Measurements from ENCODE around the gene SIPA1L3. TPM values are rescaled to one million over a fixed set of nuclear protein-coding genes. Genes with fewer than 3 reads are reported as not detected.
A peak's percentile ranks its signal among the peaks of the same experiment; 100 is the strongest.

The SIPA1L3 gene
- total and polyA plus RNA-seq, 2 of the 13 experiments (the other 11 are each of a cell fraction or from before 2014, with no cell fraction given), result 5.5 to 7.7 TPM

DNA sequence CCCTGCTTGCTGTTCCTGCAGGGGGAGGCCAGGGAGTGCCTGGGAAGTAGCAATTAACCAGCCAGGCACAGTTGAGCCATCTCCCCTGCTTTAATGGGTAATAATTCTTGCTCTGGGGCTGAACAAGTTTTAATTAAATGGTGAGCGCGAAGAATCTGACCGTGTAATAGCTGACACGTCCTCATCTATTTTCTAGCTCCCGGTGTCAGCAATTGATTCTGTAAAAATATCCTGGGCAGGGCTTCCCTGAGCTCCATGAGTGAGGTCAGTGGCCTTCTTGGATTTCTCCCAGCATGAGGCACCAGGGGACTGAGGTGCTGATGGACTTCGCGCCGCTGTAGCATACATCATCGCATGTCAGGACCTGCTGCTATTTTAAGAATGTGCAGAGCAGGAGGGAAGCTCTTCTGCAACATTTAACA is 26.9 kb downstream of the SIPA1L3 start (continued):
- TF ChIP-seq ZNF468 (CRISPR knock-in tag; IDR thresholded peaks at IDR 0.05), result no peak
- TF ChIP-seq ZNF790 (CRISPR knock-in tag; IDR thresholded peaks at IDR 0.05; ENCODE audit: borderline replicate concordance), result no peak
- TF ChIP-seq ZNF431 (CRISPR knock-in tag; IDR thresholded peaks at IDR 0.05; ENCODE audit: borderline replicate concordance, low read depth), result no peak
- no peak for TF ChIP-seq NFE2L2 (IDR thresholded peaks at IDR 0.05; ENCODE audit: low read length)
- TF ChIP-seq ZNF644 (CRISPR knock-in tag; IDR thresholded peaks at IDR 0.05; ENCODE audit: low read depth), result 0 out of 2 replicates have a peak, but pooled peaks have one; percentile 19
- no peak for TF ChIP-seq SYNCRIP (IDR thresholded peaks at IDR 0.05; ENCODE audit: insufficient read depth, low read depth, low read length)
- no peak for TF ChIP-seq ZNF7 (CRISPR knock-in tag; IDR thresholded peaks at IDR 0.05)
- no peak for TF ChIP-seq ZNF510 (CRISPR knock-in tag; IDR thresholded peaks at IDR 0.05; ENCODE audit: low read depth)
- TF ChIP-seq, protein P1, sequence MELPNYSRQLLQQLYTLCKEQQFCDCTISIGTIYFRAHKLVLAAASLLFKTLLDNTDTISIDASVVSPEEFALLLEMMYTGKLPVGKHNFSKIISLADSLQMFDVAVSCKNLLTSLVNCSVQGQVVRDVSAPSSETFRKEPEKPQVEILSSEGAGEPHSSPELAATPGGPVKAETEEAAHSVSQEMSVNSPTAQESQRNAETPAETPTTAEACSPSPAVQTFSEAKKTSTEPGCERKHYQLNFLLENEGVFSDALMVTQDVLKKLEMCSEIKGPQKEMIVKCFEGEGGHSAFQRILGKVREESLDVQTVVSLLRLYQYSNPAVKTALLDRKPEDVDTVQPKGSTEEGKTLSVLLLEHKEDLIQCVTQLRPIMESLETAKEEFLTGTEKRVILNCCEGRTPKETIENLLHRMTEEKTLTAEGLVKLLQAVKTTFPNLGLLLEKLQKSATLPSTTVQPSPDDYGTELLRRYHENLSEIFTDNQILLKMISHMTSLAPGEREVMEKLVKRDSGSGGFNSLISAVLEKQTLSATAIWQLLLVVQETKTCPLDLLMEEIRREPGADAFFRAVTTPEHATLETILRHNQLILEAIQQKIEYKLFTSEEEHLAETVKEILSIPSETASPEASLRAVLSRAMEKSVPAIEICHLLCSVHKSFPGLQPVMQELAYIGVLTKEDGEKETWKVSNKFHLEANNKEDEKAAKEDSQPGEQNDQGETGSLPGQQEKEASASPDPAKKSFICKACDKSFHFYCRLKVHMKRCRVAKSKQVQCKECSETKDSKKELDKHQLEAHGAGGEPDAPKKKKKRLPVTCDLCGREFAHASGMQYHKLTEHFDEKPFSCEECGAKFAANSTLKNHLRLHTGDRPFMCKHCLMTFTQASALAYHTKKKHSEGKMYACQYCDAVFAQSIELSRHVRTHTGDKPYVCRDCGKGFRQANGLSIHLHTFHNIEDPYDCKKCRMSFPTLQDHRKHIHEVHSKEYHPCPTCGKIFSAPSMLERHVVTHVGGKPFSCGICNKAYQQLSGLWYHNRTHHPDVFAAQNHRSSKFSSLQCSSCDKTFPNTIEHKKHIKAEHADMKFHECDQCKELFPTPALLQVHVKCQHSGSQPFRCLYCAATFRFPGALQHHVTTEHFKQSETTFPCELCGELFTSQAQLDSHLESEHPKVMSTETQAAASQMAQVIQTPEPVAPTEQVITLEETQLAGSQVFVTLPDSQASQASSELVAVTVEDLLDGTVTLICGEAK (IDR thresholded peaks at IDR 0.05), result no peak
- TF ChIP-seq, protein P1 (CRISPR knock-in tag; IDR thresholded peaks at IDR 0.05), result peak; percentile 30; the same call in 1 of the 2 replicates
- TF ChIP-seq, protein P2, sequence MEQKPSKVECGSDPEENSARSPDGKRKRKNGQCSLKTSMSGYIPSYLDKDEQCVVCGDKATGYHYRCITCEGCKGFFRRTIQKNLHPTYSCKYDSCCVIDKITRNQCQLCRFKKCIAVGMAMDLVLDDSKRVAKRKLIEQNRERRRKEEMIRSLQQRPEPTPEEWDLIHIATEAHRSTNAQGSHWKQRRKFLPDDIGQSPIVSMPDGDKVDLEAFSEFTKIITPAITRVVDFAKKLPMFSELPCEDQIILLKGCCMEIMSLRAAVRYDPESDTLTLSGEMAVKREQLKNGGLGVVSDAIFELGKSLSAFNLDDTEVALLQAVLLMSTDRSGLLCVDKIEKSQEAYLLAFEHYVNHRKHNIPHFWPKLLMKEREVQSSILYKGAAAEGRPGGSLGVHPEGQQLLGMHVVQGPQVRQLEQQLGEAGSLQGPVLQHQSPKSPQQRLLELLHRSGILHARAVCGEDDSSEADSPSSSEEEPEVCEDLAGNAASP (CRISPR knock-in tag; IDR thresholded peaks at IDR 0.05; ENCODE audit: borderline replicate concordance), result peak; percentile 58; the same call in 1 of the 2 replicates
- TF ChIP-seq ARNTL (CRISPR knock-in tag; IDR thresholded peaks at IDR 0.05), result no peak
- TF ChIP-seq, protein P3, sequence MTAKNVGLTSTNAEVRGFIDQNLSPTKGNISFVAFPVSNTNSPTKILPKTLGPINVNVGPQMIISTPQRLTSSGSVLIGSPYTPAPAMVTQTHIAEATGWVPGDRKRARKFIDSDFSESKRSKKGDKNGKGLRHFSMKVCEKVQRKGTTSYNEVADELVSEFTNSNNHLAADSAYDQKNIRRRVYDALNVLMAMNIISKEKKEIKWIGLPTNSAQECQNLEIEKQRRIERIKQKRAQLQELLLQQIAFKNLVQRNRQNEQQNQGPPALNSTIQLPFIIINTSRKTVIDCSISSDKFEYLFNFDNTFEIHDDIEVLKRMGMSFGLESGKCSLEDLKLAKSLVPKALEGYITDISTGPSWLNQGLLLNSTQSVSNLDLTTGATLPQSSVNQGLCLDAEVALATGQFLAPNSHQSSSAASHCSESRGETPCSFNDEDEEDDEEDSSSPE (CRISPR knock-in tag; IDR thresholded peaks at IDR 0.05), result peak; percentile 53; the same call in 1 of the 2 replicates
- TF ChIP-seq ZNF296 (CRISPR knock-in tag; conservative IDR thresholded peaks at IDR 0.05), result no peak
- no peak for TF ChIP-seq ZNF563 (CRISPR knock-in tag; IDR thresholded peaks at IDR 0.05)
- TF ChIP-seq CEBPG (CRISPR knock-in tag; IDR thresholded peaks at IDR 0.05), result peak; percentile 45
- TF ChIP-seq, protein P4, sequence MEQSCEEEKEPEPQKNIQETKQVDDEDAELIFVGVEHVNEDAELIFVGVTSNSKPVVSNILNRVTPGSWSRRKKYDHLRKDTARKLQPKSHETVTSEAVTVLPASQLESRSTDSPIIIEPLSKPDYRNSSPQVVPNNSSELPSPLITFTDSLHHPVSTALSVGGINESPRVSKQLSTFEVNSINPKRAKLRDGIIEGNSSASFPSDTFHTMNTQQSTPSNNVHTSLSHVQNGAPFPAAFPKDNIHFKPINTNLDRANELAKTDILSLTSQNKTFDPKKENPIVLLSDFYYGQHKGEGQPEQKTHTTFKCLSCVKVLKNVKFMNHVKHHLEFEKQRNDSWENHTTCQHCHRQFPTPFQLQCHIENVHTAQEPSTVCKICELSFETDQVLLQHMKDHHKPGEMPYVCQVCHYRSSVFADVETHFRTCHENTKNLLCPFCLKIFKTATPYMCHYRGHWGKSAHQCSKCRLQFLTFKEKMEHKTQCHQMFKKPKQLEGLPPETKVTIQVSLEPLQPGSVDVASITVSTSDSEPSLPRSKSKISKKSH (CRISPR knock-in tag; IDR thresholded peaks at IDR 0.05; ENCODE audit: borderline replicate concordance), result no peak
